HG03342 (cell line): ENCODE results near the gene POC1B.
"Not testable (repeated sequence)": the region's sequence is repeated elsewhere in the genome, so short reads cannot be mapped to it uniquely, and the experiment has no call there.

Experiments used
- ATAC-seq: cut with Tn5 transposase; IDR thresholded peaks from one replicate; pipeline ENCODE4 v1.9.1; 2021; ENCODE audit warnings: mild to moderate bottlenecking, moderate library complexity; ENCODE audit not compliant: unreplicated experiment

The POC1B gene

GRCh38 chr12:89468017-89468416 lies 57.8 kb downstream of the POC1B start:
- ATAC-seq, result no peak

- no peak for ATAC-seq
Measured at GRCh38 chr12:89464974-89465592, 60.8 kb downstream of the POC1B start.

DNA sequence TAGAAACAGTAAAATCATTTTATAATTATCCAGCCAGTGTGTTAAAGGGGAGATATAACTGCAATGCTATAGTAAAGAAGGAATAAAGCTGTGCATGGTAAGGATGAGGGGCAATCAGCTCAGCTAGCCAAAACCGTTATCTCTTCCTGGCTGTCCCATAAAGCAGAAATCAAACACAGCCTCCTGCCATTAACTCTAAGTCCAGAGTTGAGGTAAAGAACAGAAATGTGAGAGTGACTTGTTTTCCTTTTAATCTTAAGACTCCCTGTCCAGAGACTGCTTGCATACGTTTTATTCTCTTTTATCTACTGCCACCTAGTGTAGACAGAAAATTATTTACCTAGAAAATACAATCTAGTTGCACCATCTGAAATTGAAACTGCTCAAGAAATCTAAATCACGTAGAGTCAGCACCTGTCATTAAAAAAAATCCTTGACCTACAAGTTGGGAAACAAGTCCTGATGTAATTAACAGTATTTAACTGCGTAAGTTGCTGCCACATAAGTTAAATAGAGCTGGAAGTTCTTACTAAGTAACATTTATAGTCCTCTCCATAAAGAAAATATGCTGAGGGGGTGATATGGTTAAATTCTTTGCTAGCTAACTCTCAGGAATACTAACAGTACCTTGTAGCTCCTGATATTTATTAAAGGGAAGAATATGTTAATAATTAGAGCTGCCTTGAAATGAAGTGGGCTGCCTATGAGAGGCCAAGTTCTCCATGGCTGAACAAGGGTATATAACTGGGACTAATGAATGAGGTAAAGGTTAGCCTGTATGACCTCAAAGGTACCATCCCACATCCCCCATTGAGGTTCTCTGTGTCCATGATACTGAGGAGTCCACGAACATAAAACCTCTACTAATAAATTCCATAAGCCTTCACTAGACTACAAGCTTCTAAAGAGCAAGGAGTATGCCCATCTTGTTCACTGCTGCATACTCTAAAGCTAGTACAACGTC lies 63.9 kb downstream of the POC1B start:
- ATAC-seq, result peak; percentile 91

- no peak for ATAC-seq
Measured at GRCh38 chr12:89461190-89461589, 64.7 kb downstream of the POC1B start.

DNA sequence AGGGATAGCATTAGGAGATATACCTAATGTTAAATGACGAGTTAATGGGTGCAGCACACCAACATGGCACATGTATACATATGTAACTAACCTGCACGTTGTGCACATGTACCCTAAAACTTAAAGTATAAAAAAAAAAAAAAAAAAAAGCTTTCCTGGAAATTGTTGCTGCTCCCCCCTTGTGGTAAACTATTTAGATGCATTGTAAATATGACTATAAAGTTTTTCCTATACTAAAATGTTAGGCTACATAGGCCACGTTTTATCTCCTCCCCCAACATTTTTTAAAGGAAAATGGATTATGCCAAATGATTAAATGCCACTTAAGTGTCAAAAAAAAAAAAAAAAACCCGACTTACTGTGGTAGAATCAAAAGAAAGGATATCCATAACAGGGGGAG lies 66.6 kb downstream of the POC1B start:
- ATAC-seq, result not testable (repeated sequence)

DNA sequence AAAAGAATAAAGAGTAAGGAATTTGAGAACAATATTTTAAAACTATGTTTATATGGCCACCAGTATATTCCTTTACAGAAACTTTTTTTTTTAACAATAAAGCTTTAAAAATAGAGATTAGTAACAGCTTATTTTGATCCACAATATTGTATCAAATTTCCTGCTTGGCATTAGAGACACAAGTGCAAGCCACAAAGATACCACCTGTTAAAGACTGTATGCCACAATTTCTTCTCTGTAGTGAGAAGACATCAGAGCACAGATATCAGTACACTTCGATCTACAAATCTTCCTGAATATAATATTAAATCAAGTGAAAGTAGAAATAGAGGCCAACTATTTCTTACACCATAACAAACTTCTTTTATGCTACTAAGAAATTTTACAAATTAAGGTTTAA lies 69.3 kb downstream of the POC1B start:
- ATAC-seq, result no peak

- ATAC-seq, result no peak
Measured at GRCh38 chr12:89454080-89454848, 71.6 kb downstream of the POC1B start.

DNA sequence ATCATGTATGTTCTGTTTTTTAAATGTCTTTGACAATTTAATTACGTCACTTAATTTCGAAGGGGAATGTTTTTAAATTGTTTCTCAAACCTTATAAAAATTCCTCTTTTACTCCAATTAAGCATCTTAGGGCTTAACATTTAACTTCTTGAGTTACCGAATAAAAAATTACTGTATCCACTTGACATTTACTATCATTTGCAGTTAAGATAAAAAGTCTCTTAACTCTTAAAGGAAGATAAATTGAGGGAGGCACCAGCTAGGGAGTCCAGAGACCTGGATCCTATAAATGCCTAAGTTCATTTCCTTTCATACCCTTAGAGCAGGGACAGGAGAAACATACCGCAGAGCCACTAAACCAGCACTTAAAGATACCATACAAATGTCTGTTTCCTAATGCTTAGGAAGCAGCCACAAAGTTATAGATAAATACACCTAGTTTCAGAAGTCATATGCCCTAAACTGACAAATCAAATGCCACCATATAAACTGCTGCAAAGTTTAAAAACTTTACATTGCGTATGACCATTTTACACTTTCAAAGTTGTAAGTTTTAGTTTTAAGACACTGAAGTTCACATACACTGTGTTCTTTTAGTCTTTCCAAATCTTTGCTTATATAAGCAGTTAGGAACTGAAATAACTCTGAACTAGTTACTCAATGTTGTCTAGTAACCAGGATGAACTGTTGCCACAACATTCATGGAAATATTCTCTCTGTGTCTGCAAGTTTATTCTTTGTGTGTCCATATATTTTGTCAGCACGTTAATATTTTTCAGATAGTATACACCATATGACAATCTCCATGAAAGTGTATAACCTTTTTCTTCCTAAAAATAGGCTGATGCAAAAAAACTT lies 72.5 kb downstream of the POC1B start:
- no peak for ATAC-seq

- ATAC-seq, result no peak
Measured at GRCh38 chr12:89451841-89452251, 74.0 kb downstream of the POC1B start.

DNA sequence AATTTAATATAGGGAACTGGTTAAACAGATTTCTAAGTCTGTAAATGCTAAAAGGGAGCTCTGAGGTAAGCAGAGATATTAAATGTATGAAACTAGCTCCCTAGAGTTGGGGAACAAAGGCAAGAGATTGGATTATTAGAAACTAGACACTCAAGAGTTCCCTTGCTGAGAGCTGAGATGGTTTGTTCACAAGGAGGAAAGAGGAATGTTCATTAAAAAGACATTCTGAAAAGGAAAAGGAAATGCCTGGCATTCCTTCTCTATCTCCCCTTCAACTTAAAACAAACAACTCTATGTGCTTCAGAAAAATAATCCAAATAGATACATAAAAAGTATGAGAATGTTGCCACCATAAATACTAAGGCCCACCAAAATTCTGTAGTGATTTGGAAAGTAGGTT lies 74.9 kb downstream of the POC1B start:
- no peak for ATAC-seq

GRCh38 chr12:89448951-89449371 lies 76.9 kb downstream of the POC1B start:
- no peak for ATAC-seq

- no peak for ATAC-seq
Measured at GRCh38 chr12:89448526-89448925, 77.3 kb downstream of the POC1B start.

DNA sequence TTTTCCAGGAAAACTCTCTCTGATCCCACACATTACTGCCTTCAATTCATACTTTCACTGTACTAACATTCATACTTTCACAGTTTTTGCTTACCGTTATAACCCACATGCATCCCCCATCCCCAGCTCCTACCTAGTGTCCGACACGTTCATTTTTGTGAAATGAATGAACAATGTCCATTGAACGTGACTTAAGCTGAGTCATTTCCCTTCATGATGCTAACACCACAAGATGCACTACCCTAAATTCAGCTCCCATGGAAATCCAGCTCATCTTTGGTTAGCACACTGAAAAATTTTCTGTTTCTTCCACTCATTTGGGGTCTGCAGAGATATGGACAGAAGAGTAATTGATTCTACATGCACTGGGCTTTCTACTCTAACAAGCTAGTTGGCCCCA lies 85.9 kb downstream of the POC1B start:
- ATAC-seq, result no peak

- no peak for ATAC-seq
Measured at GRCh38 chr12:89437231-89437630, 88.6 kb downstream of the POC1B start.

DNA sequence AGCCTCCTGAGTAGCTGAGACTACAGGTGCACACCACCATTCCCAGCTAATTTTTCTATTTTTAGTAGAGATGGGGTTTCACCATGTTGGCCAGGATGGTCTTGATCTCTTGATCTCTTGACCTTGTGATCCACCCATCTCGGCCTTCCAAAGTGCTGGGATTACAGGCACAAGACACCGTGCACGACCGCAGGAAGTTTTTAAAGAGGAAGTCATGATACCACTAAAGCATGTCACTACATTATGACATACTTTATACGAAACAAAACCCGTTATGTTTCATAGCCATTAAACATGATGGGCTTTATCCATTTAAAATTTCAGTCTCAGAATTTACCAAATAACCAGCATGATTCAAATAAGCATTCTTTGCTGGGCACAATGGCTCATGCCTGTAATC lies 89.8 kb downstream of the POC1B start:
- no peak for ATAC-seq

DNA sequence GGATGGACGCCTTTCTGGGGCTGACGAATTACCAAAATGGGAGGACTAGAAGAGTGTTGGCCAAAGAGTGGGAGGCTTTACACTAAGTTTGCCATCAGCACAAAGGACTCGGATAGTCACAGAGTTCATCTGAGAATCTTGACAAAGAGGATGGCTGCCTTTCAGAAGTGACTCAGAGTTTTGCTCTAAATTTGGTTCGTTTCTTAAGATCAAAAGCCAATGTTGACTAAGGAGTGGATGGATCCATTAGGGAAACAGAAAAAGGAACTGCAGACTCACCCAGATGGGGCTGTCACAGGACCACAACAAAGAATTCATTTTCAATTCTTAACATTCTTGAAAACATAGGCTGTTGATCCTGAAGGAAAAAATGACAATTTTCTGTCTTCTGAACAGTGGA lies 92.2 kb downstream of the POC1B start:
- no peak for ATAC-seq

DNA sequence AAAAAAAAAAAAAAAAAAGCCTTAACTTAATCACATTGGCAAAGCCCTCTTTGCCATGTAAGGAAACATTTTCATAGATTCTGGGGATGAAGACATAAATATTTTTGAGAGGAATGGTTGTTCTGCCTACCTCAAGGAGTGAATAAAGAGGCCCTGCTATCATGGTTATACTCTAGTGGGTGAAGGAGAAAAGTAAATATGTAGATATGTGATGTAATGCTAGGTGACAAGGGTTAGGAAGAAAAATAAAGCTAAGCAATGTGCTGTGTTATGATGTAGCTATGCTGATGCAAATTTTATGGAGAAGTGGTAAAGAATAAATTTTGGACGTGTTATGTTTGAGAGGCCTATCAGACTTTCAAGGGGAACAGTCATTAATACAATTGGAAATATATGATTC lies 93.5 kb downstream of the POC1B start:
- ATAC-seq, result no peak

DNA sequence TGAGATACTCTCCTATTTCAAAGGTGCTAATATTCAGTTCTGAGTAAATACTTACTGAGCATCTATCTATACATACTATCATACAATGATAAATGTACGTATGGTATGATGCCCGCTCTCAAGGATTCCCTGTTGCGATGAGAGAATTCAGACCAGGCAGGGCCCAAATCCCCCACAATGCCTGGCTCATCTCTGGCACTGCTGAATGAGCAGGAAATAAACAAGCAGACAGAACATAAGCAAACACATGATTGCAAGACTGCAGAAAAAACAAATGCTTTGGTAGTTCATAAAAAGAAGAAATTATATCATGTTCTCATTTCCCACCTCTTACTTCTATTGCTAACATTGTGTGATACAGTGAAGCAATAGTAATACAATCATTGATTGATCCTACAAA lies 96.3 kb downstream of the POC1B start:
- no peak for ATAC-seq

GRCh38 chr12:89427508-89428156 lies 98.2 kb downstream of the POC1B start:
- peak; percentile 95 for ATAC-seq

DNA sequence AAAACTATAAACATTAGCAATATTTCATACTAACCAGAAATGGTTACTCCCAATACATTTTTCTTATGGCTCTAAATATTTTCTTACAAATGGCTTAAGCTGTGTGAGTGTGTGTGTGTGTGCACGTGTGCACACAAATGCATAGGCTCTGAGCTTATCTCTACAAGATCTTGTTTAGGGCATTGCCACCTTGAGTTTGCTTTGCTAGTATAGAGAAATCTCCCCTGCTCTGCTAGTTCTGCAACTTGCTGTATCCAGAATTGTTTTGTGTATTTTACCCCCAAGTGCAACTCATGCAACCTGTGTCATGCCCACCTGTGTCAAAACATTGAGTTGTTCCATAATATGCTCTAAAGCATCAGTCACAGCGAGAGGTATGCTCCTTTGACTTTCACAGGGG lies 101.0 kb downstream of the POC1B start:
- no peak for ATAC-seq
